Prostate gland (tissue), 2 donors: ENCODE measurements around the gene MLLT6.

ENCODE experiments used
- CTCF ChIP-seq, 4 experiments: fragments of 200-600 bp in 2 of 4; fragments of 450-650 bp in 2 of 4; sonication (generic) in 2 of 4; IDR thresholded peaks; 1 replicate in 3 of 4; 2 replicates in 1 of 4; pipeline ENCODE4 v1.5.1; 2016 to 2019; ENCODE audit warnings: antibody characterized with exemption in 4 of 4, mild to moderate bottlenecking in 2 of 4, moderate library complexity in 2 of 4
- POLR2A ChIP-seq: fragments of 450-650 bp; IDR thresholded peaks from one replicate; pipeline ENCODE4 v1.6.1; 2016; ENCODE audit warnings: antibody characterized with exemption, mild to moderate bottlenecking
- POLR2AphosphoS5 ChIP-seq: sonication (generic); formaldehyde crosslinking; IDR thresholded peaks from one replicate; pipeline ENCODE4 v1.6.1; 2017; ENCODE audit warnings: antibody characterized with exemption

- TF ChIP-seq CTCF (IDR thresholded peaks at IDR 0.05) (no peak), POLR2AphosphoS5 (no peak), POLR2A (no peak)
Measured at GRCh38 chr17:38739305-38739704, 34.2 kb downstream of the MLLT6 start.
